Measurements from ENCODE around the gene SAAL1. TPM values are rescaled to one million over a fixed set of nuclear protein-coding genes. Genes with fewer than 3 reads are reported as not detected.

Gene SAAL1
- total RNA-seq, 1 donor from 2014 or later = 73.4 TPM

DNA sequence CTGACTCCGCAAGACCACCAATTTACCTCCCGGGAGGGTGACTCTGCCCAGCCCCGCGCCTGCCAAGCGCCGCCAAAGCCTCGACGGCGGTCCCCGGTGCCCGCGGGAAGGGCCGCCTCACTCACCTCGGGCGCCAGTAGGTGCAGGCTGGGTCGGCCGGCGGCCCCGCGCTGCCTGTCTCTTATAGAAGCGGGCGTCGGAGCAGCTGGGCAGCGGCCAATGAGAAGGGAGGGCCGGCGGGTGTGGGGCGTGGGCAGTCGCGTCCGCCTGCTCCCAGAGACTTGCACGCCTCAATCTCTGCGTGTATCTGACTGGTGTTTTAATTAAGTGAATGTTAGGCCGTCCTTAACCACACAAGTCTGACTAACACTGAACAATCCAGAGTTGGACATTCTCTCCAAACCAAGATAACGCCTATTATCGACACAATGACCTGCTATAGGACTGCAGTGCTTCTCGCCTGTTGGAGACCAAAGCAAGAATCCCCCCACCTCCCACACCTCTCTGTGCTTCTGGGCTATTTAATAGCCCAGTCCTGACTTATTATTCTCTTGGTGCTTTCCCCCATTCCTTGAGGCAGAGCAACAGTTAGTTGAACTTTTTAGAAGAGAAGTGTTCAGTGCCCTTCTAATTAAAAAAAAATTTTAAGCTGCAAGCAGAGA lies 59.6 kb downstream of the SAAL1 start, which contains the start of gene TPH1:
TSS of gene TPH1 (minus strand) at position 154 of the 662 bp plus-strand sequence. CDS start 5,507 bp downstream, outside the sequence.
- Mint-ChIP-seq H3K4me3 (peak within 1 kb of the TSS; percentile 43), H3K9me3 (peaks cover 5% of the 10 kb centered on the region), H3K27me3 (ENCODE audit: insufficient read depth, low read depth) (peaks cover 24% of the 10 kb centered on the region), H3K27ac (no peak within 1 kb of the TSS), H3K4me1 (peaks cover 3% of the 10 kb centered on the region), H3K36me3 (no peaks in the 10 kb centered on the region)
- H3K9ac ChIP-seq = no peak within 1 kb of the TSS
- H3K36me3 ChIP-seq = no peaks in the 10 kb centered on the region
- TF ChIP-seq EZH2phosphoT487 (IDR thresholded peaks at IDR 0.05) = peak; percentile 67
- TF ChIP-seq, protein P1, sequence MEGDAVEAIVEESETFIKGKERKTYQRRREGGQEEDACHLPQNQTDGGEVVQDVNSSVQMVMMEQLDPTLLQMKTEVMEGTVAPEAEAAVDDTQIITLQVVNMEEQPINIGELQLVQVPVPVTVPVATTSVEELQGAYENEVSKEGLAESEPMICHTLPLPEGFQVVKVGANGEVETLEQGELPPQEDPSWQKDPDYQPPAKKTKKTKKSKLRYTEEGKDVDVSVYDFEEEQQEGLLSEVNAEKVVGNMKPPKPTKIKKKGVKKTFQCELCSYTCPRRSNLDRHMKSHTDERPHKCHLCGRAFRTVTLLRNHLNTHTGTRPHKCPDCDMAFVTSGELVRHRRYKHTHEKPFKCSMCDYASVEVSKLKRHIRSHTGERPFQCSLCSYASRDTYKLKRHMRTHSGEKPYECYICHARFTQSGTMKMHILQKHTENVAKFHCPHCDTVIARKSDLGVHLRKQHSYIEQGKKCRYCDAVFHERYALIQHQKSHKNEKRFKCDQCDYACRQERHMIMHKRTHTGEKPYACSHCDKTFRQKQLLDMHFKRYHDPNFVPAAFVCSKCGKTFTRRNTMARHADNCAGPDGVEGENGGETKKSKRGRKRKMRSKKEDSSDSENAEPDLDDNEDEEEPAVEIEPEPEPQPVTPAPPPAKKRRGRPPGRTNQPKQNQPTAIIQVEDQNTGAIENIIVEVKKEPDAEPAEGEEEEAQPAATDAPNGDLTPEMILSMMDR (IDR thresholded peaks at IDR 0.05) = no peak
- peak; percentile 84 for TF ChIP-seq EZH2 (IDR thresholded peaks at IDR 0.05)
- H2AFZ ChIP-seq (replicated peaks) = peak within 1 kb of the TSS; percentile 82
- no peaks in the 10 kb centered on the region for H4K20me1 ChIP-seq (ENCODE audit: low read depth)
- no peak within 1 kb of the TSS for H3K27ac ChIP-seq
- peak within 1 kb of the TSS; percentile 68 for H3K4me2 ChIP-seq
- H3K4me3 ChIP-seq = peak within 1 kb of the TSS; percentile 27
- no peaks in the 10 kb centered on the region for H3K9me3 ChIP-seq (ENCODE audit: low read depth)
- peaks cover 6% of the 10 kb centered on the region for H3K4me1 ChIP-seq
- H3F3A ChIP-seq (ENCODE audit: low read depth) = no peaks in the 10 kb centered on the region
- no peaks in the 10 kb centered on the region for H3K79me2 ChIP-seq (ENCODE audit: low read depth)
- DNase-seq (ENCODE audit: low spot score) = peak; percentile 79
- H3K27me3 ChIP-seq = peaks cover 71% of the 10 kb centered on the region

DNA sequence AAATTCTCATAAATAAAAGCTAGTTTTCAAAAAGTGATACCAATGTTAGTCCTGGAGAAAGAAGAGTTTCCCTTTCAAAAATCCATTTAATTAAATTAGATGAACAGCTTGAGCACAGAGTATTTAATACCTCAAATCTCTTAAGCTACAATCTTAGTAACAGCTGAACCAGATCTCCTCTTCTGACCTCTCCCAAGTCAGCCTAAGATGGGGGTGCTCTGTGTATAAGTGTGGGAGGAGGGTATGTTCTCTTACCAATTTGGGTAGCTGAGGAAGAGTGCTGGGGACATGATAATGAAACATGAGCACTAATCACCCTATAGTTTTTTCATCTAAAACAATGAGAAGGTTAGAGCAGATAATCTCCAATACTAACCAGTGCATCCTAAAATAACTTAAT lies 69.4 kb downstream of the SAAL1 start:
- no peaks in the 10 kb centered on the region for H3K36me3 ChIP-seq
- no peak for DNase-seq (ENCODE audit: low spot score)
- no peak overlapping the region for H3K4me3 Mint-ChIP-seq

More for the DNA sequence above, 69.4 kb downstream of the SAAL1 start:
- H3K9me3 Mint-ChIP-seq = no peaks in the 10 kb centered on the region
- Histone ChIP-seq H3K27me3 (peaks cover 7% of the 10 kb centered on the region), H2AFZ (replicated peaks) (no peak overlapping the region), H3K27ac (no peak overlapping the region), H3K4me2 (no peak overlapping the region), H3K9ac (no peak overlapping the region), H3K4me1 (no peaks in the 10 kb centered on the region), H3K9me3 (ENCODE audit: low read depth) (no peaks in the 10 kb centered on the region), H3K4me3 (no peak overlapping the region), H3K79me2 (ENCODE audit: low read depth) (no peaks in the 10 kb centered on the region), H4K20me1 (ENCODE audit: low read depth) (no peaks in the 10 kb centered on the region), H3F3A (ENCODE audit: low read depth) (no peaks in the 10 kb centered on the region)
- no peaks in the 10 kb centered on the region for H3K27me3 Mint-ChIP-seq (ENCODE audit: insufficient read depth, low read depth)
- no peaks in the 10 kb centered on the region for H3K4me1 Mint-ChIP-seq
- H3K36me3 Mint-ChIP-seq = no peaks in the 10 kb centered on the region
- H3K27ac Mint-ChIP-seq = no peak overlapping the region
- TF ChIP-seq EZH2phosphoT487 (IDR thresholded peaks at IDR 0.05) (no peak), EZH2 (IDR thresholded peaks at IDR 0.05) (no peak)
- TF ChIP-seq, protein P1 (IDR thresholded peaks at IDR 0.05) = no peak

Small RNA genes lying within 50 kb of the gene (small RNA-seq; reads per million reads assigned to genes)
- not detected for gene HIGD1AP5

Other genes with a start within 250 kb of the SAAL1 start
- gene SERGEF, start 93.0 kb downstream of the SAAL1 start, total RNA-seq (ENCODE audit: low replicate concordance) = 35.1 and 36.5 TPM in 2 replicates
- 0.24 and 0.25 TPM in 2 replicates for gene TPH1, start 59.8 kb downstream of the SAAL1 start, total RNA-seq (ENCODE audit: low replicate concordance)
- not detected in 2 replicates for gene MRGPRX3, start 26.5 kb upstream of the SAAL1 start, total RNA-seq (ENCODE audit: low replicate concordance)
- not detected in 2 replicates for gene MRGPRX4, start 66.8 kb upstream of the SAAL1 start, total RNA-seq (ENCODE audit: low replicate concordance)
- not detected in 2 replicates for gene SAA4, start 130.7 kb upstream of the SAAL1 start, total RNA-seq (ENCODE audit: low replicate concordance)
- not detected in 2 replicates for gene SAA2, start 142.6 kb upstream of the SAAL1 start, total RNA-seq (ENCODE audit: low replicate concordance)
- not detected in 2 replicates for gene SAA1, start 160.2 kb upstream of the SAAL1 start, total RNA-seq (ENCODE audit: low replicate concordance)
- gene HPS5, start 216.1 kb upstream of the SAAL1 start, total RNA-seq (ENCODE audit: low replicate concordance) = 17.0 and 21.3 TPM in 2 replicates
- gene GTF2H1, start 216.5 kb upstream of the SAAL1 start, total RNA-seq (ENCODE audit: low replicate concordance) = 33.2 and 45.2 TPM in 2 replicates

Data from neural progenitor cell (in vitro differentiated cells).